ENCODE data around the gene PACS2.

Gene PACS2

DNA sequence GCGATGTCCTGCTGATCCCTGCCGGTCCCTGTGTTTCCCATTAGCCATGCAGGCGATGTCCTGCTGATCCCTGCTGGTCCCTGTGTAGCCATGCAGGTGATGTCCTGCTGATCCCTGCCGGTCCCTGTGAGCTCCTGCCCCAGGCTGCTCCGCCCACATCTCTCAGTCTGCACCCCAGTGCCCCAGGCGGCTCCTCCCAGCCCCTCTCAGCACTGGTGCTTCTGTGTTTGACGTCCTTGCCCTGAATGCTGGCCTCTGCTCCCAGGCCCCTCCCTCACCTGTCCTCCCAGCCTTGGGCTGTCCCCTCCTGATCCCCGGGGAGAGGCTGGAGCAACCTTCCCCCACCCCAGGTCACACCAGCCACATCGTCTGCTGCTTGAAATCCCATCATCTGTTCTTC is 42.4 kb downstream of the PACS2 start:
- TF ChIP-seq CTCF (IDR thresholded peaks at IDR 0.05): no peak

- TF ChIP-seq CTCF (IDR thresholded peaks at IDR 0.05): no peak
These were observed 43.1 kb downstream of the PACS2 start for GRCh38 chr14:105357626-105358025.

DNA sequence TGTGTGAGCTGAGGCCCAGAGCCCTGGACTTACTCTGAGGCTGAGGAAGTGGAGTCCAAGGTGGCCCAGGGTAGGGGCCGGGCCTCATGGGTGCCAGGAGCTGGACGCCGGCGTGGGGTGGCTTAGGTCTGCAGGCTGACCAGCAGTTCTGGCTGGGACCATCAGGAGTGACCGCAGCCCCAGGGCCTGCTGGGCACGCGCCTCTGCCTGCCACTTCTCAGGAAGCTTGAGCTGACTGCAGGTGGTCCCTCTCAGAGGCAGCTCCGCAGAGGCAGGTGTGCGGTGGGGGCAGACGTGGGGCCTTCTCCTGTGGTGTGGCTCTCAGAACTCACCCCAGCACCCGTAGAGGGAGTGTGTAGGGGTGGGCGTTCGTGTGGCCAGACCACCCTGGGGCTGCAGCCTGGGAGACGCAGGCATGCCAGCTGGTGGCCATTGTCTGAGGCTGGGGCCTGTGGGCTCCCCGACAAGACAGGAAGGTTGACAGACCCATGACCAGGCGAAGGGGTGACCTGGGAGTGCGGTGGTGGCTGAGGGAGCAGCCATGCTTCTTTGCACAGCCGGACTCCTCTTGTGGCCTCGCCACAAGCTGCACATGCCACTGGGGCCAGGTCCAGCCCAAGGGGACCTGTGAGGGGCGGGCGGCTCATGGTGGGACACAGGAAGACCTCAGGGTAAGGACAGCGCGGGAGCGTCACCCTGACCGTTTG is 43.7 kb downstream of the PACS2 start:
- no peak for TF ChIP-seq CTCF (IDR thresholded peaks at IDR 0.05)

DNA sequence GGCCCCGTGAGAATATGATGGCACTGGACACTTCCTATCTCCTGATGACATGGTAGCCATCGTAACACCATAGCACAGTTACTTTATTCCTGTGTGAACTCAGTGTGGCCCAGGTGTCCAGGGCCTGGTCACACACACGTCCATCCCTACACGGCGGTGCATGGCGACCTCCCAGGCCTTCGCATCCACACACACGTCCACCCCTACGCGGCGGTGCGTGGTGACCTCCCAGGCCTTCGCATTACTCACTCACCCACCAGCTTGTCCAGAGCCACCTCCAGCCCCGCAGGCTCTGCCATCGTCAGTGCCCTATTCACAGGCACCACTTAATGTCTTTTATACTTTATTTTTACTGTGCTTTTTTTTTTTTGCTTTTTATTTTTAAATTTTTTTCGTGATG is 44.4 kb downstream of the PACS2 start:
- no peak for TF ChIP-seq CTCF (IDR thresholded peaks at IDR 0.05)

DNA sequence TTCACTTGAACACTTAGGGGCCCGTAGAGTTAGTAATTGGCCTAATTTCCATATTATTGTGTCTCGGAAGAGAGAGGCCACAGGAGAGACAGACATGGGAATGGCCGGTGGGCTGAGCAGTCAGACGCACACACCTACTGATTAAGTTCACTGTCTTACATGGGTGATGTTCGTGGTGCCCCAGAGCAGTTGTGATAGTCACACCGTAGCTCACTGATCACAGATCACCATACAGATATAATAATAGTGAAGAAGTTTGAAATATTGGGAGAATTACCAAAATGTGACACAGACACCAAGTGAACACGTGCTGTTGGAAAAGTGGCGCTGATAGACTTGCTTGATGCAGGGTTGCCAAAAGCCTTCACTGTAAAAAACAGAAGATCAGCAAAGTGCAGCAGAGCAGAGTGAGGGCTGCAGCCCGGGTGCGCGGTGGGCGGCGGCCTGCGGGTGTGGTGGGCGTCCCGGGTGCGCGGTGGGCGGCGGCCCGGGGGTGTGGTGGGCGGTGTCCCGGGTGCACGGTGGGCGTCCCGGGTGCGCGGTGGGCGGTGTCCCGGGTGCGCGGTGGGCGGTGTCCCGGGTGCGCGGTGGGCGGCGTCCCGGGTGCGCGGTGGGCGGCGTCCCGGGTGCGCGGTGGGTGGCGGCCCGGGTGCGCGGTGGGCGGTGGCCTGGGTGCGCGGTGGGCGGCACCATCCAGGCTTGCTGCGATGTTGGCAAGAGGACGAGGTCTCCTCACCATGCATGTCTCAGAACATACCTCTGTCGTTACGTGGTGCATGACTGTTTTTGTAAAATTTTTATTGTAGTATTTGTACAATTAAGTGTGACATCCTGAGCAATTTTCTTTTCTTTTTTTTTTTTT is 49.5 kb downstream of the PACS2 start:
- no peak for TF ChIP-seq CTCF (IDR thresholded peaks at IDR 0.05)

DNA sequence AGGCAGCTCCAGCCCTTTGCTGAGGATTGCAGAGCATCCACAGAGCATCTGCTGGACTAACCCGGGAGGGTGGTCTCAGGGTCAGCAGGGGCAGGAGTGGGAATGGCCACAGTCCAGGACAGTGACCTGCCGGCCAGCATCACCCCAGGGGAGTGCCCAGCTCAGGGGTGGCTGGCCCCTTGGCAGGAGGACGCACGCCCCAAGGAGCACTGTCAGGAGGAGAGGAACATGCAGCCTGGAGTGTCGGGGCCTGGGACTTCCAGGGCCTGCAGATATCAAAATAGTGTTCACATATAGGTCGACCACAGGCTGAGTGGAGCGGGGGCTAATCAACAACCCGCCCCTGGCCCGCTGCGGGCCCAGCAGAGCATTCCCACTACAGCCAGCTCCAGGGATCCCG is 50.6 kb downstream of the PACS2 start:
- no peak for TF ChIP-seq CTCF (IDR thresholded peaks at IDR 0.05)

DNA sequence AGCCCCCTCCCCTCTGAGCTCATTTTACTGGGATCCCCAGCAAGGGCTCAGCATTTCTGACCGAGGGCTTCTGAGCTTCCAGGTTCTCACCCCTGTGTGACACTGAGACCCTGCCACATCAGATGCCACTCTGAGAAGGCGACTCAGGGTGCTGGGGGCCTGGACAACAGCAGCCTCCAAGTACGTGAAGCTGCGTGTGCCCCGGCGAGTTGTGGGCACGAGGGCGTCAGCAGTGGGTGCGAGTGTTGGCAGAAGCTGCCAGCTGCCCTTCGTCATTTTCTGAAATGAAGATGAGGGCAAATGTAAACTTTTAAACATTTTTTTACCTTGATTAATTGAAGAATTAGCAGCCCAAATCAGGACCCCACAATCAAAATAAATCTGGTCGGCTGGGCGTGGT is 51.1 kb downstream of the PACS2 start:
- no peak for TF ChIP-seq CTCF (IDR thresholded peaks at IDR 0.05)

Measured in LNCAP (cell line).